Uterus (tissue), 2 donors: Measurements from ENCODE around the gene TIFAB.

Experiments
- POLR2A ChIP-seq, 2 donors: fragments of 450-650 bp; IDR thresholded peaks; one replicate each; pipeline ENCODE4 v1.6.1; 2016; ENCODE audit warnings: antibody characterized with exemption in 2 of 2, mild to moderate bottlenecking in 1 of 2, moderate library complexity in 1 of 2
- TF ChIP-seq, protein P1 (sequence below), 4 experiments: fragments of 200-600 bp in 2 of 4; fragments of 450-650 bp in 2 of 4; sonication (generic) in 2 of 4; IDR thresholded peaks; one replicate each; pipeline ENCODE4 v1.5.1; 2016 to 2019; ENCODE audit warnings: antibody characterized with exemption in 4 of 4, mild to moderate bottlenecking in 2 of 4, moderate library complexity in 1 of 4

DNA sequence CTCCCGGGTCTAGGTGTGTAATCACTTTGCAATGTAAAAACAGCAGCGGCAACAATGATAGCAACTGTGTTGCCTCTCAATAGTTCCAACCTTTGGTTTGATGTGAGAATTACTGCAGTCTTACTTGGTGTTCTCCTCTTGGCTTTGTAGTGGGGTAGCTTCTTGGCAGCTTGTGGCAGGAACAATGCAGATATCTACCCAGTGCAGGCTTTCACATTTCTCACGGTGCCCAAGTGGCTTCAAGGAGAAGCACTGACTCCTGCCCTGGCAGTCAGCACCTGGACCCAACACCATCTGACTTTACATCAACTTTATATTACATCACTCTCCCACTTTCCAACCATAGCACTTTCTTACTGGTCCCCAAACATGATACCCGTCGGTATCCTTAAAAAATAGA is 28.4 kb upstream of the TIFAB start:
- TF ChIP-seq, protein P1, sequence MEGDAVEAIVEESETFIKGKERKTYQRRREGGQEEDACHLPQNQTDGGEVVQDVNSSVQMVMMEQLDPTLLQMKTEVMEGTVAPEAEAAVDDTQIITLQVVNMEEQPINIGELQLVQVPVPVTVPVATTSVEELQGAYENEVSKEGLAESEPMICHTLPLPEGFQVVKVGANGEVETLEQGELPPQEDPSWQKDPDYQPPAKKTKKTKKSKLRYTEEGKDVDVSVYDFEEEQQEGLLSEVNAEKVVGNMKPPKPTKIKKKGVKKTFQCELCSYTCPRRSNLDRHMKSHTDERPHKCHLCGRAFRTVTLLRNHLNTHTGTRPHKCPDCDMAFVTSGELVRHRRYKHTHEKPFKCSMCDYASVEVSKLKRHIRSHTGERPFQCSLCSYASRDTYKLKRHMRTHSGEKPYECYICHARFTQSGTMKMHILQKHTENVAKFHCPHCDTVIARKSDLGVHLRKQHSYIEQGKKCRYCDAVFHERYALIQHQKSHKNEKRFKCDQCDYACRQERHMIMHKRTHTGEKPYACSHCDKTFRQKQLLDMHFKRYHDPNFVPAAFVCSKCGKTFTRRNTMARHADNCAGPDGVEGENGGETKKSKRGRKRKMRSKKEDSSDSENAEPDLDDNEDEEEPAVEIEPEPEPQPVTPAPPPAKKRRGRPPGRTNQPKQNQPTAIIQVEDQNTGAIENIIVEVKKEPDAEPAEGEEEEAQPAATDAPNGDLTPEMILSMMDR (IDR thresholded peaks at IDR 0.05), result no peak
- no peak for TF ChIP-seq POLR2A (IDR thresholded peaks at IDR 0.05)
